H1 (cell line): ENCODE results near the gene PCP4L1. TPM values are rescaled to one million over a fixed set of nuclear protein-coding genes. Genes with fewer than 3 reads are reported as not detected.

Experiments used
- BRCA1 ChIP-seq: IDR thresholded peaks from 2 replicates; pipeline ENCODE4 v1.6.1; 2012; ENCODE audit warnings: low read depth, low read length, improper control_type of control experiment
- EZH2 ChIP-seq: fragments of 200-600 bp; sonication (generic); IDR thresholded peaks from 2 replicates; pipeline ENCODE4 v1.7.1; 2012; ENCODE audit warnings: low read depth, mild to moderate bottlenecking, moderate library complexity, low read length, inconsistent platforms; ENCODE audit not compliant: severe bottlenecking
- polyA plus RNA-seq, 7 experiments: library from polyadenylated mRNA; depleted of rRNA in 3 of 7; stranded (reverse) in 5 of 7; unstranded in 2 of 7; fragments of >200 nt in 5 of 7; fragments of 200-250 nt in 2 of 7; gene quantifications; 1 replicate in 5 of 7; 2 replicates in 1 of 7; 4 replicates in 1 of 7; pipeline versions ENCODE4 v1.2.1 to v1.2.3, GENCODE V29; 2011 to 2013; ENCODE audit warnings: missing spikeins in 2 of 7, mixed read lengths in 2 of 7
- total RNA-seq: library from RNA; stranded (reverse); fragmentation: NEBNext Ultra II Directional; extraction: Animal tissue kit (Norgen Biotek cat#: 25700); gene quantifications from 2 replicates; pipeline ENCODE4 v1.2.1, GENCODE V29; 2021

PCP4L1 gene
- total and polyA plus RNA-seq, 2 of the 8 experiments (the other 6 are each of a cell fraction or from before 2014, with no cell fraction given) = 0.41 to 1.0 TPM

- TF ChIP-seq EZH2 = no peak
- TF ChIP-seq BRCA1 = no peak
- TF ChIP-seq, all 59 proteins: peak for 0
Observed at GRCh38 chr1:161307892-161308638, 49.5 kb downstream of the PCP4L1 start (continued).
